Measurements from ENCODE around the gene ZNF525. TPM values are rescaled to one million over a fixed set of nuclear protein-coding genes. Genes with fewer than 3 reads are reported as not detected.

ZNF525 gene
- total RNA-seq, 1 donor from 2014 or later, result 6.9 TPM

- no peak overlapping the region for H3K27ac Mint-ChIP-seq (ENCODE audit: unreplicated experiment)
- H3K4me1 Mint-ChIP-seq, result no peaks in the 10 kb centered on the region
- no peak for TF ChIP-seq CTCF (conservative IDR thresholded peaks at IDR 0.05)
- no peak overlapping the region for H3K4me3 Mint-ChIP-seq
- DNase-seq (ENCODE audit: low read depth, low spot score), result no peak
- H3K27me3 Mint-ChIP-seq (ENCODE audit: low read depth), result no peaks in the 10 kb centered on the region
- H3K9me3 Mint-ChIP-seq, result no peaks in the 10 kb centered on the region
- H3K36me3 Mint-ChIP-seq (ENCODE audit: low read depth), result peaks cover 13% of the 10 kb centered on the region
Measured at GRCh38 chr19:53374288-53374687, 8.8 kb downstream of the ZNF525 start.

GRCh38 chr19:53374743-53375142, 9.2 kb downstream of the ZNF525 start:
- Mint-ChIP-seq H3K9me3 (no peaks in the 10 kb centered on the region), H3K27ac (ENCODE audit: unreplicated experiment) (peak overlapping the region; percentile 43), H3K36me3 (ENCODE audit: low read depth) (peaks cover 16% of the 10 kb centered on the region), H3K4me3 (no peak overlapping the region), H3K4me1 (no peaks in the 10 kb centered on the region), H3K27me3 (ENCODE audit: low read depth) (no peaks in the 10 kb centered on the region)
- no peak for DNase-seq (ENCODE audit: low read depth, low spot score)
- TF ChIP-seq CTCF (conservative IDR thresholded peaks at IDR 0.05), result no peak

- TF ChIP-seq CTCF (conservative IDR thresholded peaks at IDR 0.05), result no peak
- DNase-seq (ENCODE audit: low read depth, low spot score), result no peak
- Mint-ChIP-seq H3K9me3 (peaks cover 38% of the 10 kb centered on the region), H3K4me1 (no peaks in the 10 kb centered on the region), H3K4me3 (no peak overlapping the region), H3K27ac (ENCODE audit: unreplicated experiment) (no peak overlapping the region), H3K36me3 (ENCODE audit: low read depth) (peaks cover 63% of the 10 kb centered on the region), H3K27me3 (ENCODE audit: low read depth) (no peaks in the 10 kb centered on the region)
Measured at GRCh38 chr19:53381376-53381775, 15.9 kb downstream of the ZNF525 start.

GRCh38 chr19:53388168-53388567, 22.7 kb downstream of the ZNF525 start:
- no peaks in the 10 kb centered on the region for H3K27me3 Mint-ChIP-seq (ENCODE audit: low read depth)
- no peaks in the 10 kb centered on the region for H3K4me1 Mint-ChIP-seq
- peaks cover 17% of the 10 kb centered on the region for H3K9me3 Mint-ChIP-seq
- H3K4me3 Mint-ChIP-seq, result no peak overlapping the region
- DNase-seq (ENCODE audit: low read depth, low spot score), result no peak
- H3K36me3 Mint-ChIP-seq (ENCODE audit: low read depth), result peaks cover 33% of the 10 kb centered on the region
- H3K27ac Mint-ChIP-seq (ENCODE audit: unreplicated experiment), result no peak overlapping the region
- TF ChIP-seq CTCF (conservative IDR thresholded peaks at IDR 0.05), result no peak

GRCh38 chr19:53388904-53389303, 23.4 kb downstream of the ZNF525 start:
- DNase-seq (ENCODE audit: low read depth, low spot score), result no peak
- peaks cover 28% of the 10 kb centered on the region for H3K36me3 Mint-ChIP-seq (ENCODE audit: low read depth)
- no peak overlapping the region for H3K27ac Mint-ChIP-seq (ENCODE audit: unreplicated experiment)
- peaks cover 14% of the 10 kb centered on the region for H3K9me3 Mint-ChIP-seq
- TF ChIP-seq CTCF (conservative IDR thresholded peaks at IDR 0.05), result no peak
- no peak overlapping the region for H3K4me3 Mint-ChIP-seq
- peaks cover 4% of the 10 kb centered on the region for H3K4me1 Mint-ChIP-seq
- no peaks in the 10 kb centered on the region for H3K27me3 Mint-ChIP-seq (ENCODE audit: low read depth)

GRCh38 chr19:53389571-53389970, 24.1 kb downstream of the ZNF525 start:
- H3K27ac Mint-ChIP-seq (ENCODE audit: unreplicated experiment), result no peak overlapping the region
- H3K9me3 Mint-ChIP-seq, result peaks cover 13% of the 10 kb centered on the region
- no peak for DNase-seq (ENCODE audit: low read depth, low spot score)
- peaks cover 9% of the 10 kb centered on the region for H3K4me1 Mint-ChIP-seq
- H3K36me3 Mint-ChIP-seq (ENCODE audit: low read depth), result peaks cover 27% of the 10 kb centered on the region
- peak overlapping the region; percentile 14 for H3K4me3 Mint-ChIP-seq
- no peaks in the 10 kb centered on the region for H3K27me3 Mint-ChIP-seq (ENCODE audit: low read depth)
- TF ChIP-seq CTCF (conservative IDR thresholded peaks at IDR 0.05), result no peak

Measured in neural crest cell (in vitro differentiated cells).